HG02943 (cell line): ENCODE data around the gene SLCO1B1.
"Not testable (repeated sequence)": the region's sequence is repeated elsewhere in the genome, so short reads cannot be mapped to it uniquely, and the experiment has no call there.

Source experiments
- ATAC-seq: cut with Tn5 transposase; IDR thresholded peaks from one replicate; pipeline ENCODE4 v1.9.1; 2021; ENCODE audit warnings: mild to moderate bottlenecking, low read depth, moderate library complexity; ENCODE audit not compliant: unreplicated experiment

SLCO1B1 gene

GRCh38 chr12:21130998-21131397, at the start of gene SLCO1B1:
Gene SLCO1B1 (plus strand): TSS chr12:21131194. CDS start chr12:21141575, 10,381 bp downstream.
- no peak for ATAC-seq

- ATAC-seq, result not testable (repeated sequence)
Measured at GRCh38 chr12:21084753-21085152, 46.2 kb upstream of the SLCO1B1 start.

- no peak for ATAC-seq
Measured at GRCh38 chr12:21111732-21112131, 19.3 kb upstream of the SLCO1B1 start.

GRCh38 chr12:21113266-21113665, 17.7 kb upstream of the SLCO1B1 start:
- ATAC-seq, result no peak

GRCh38 chr12:21117995-21118394, 13.0 kb upstream of the SLCO1B1 start:
- no peak for ATAC-seq

- ATAC-seq, result no peak
Measured at GRCh38 chr12:21118760-21119159, 12.2 kb upstream of the SLCO1B1 start.

- ATAC-seq, result no peak
Measured at GRCh38 chr12:21129351-21129750, 1.6 kb upstream of the SLCO1B1 start.

- ATAC-seq, result no peak
Measured at GRCh38 chr12:21129906-21130305, 1.1 kb upstream of the SLCO1B1 start.

GRCh38 chr12:21137318-21137999, 6.5 kb downstream of the SLCO1B1 start:
- ATAC-seq, result not testable (repeated sequence)

GRCh38 chr12:21138016-21138415, 7.0 kb downstream of the SLCO1B1 start:
- no peak for ATAC-seq

- no peak for ATAC-seq
Measured at GRCh38 chr12:21144309-21144708, 13.3 kb downstream of the SLCO1B1 start.

- not testable (repeated sequence) for ATAC-seq
Measured at GRCh38 chr12:21149861-21150260, 18.9 kb downstream of the SLCO1B1 start.

GRCh38 chr12:21151184-21151583, 20.2 kb downstream of the SLCO1B1 start:
- no peak for ATAC-seq

GRCh38 chr12:21155522-21156351, 24.7 kb downstream of the SLCO1B1 start:
- ATAC-seq, result no peak

GRCh38 chr12:21165048-21165447, 34.1 kb downstream of the SLCO1B1 start:
- ATAC-seq, result no peak

- ATAC-seq, result peak; percentile 65
Measured at GRCh38 chr12:21169878-21170472, 39.0 kb downstream of the SLCO1B1 start.

GRCh38 chr12:21172079-21172478, 41.1 kb downstream of the SLCO1B1 start:
- ATAC-seq, result no peak

- no peak for ATAC-seq
Measured at GRCh38 chr12:21183721-21184275, 52.8 kb downstream of the SLCO1B1 start.

GRCh38 chr12:21190016-21190415, 59.0 kb downstream of the SLCO1B1 start:
- ATAC-seq, result no peak

GRCh38 chr12:21214433-21214832, 83.4 kb downstream of the SLCO1B1 start:
- ATAC-seq, result not testable (repeated sequence)

GRCh38 chr12:21219206-21219605, 88.2 kb downstream of the SLCO1B1 start:
- ATAC-seq, result no peak
